HG03354 (cell line): Measurements from ENCODE around the gene RPL15.

Source experiments
- ATAC-seq: cut with Tn5 transposase; IDR thresholded peaks from one replicate; pipeline ENCODE4 v1.9.1; 2021; ENCODE audit warnings: mild to moderate bottlenecking; ENCODE audit not compliant: unreplicated experiment, poor library complexity, severe bottlenecking

RPL15 gene

GRCh38 chr3:23923786-23924185, 6.9 kb downstream of the RPL15 start:
- ATAC-seq: no peak

- no peak for ATAC-seq
Observed at GRCh38 chr3:23926246-23926645, 9.3 kb downstream of the RPL15 start.

GRCh38 chr3:23926736-23927135, 9.8 kb downstream of the RPL15 start:
- no peak for ATAC-seq

- ATAC-seq: no peak
Observed at GRCh38 chr3:23928524-23928923, 11.6 kb downstream of the RPL15 start.

GRCh38 chr3:23931597-23931996, 14.7 kb downstream of the RPL15 start:
- no peak for ATAC-seq

- no peak for ATAC-seq
Observed at GRCh38 chr3:23932571-23932970, 15.6 kb downstream of the RPL15 start.

GRCh38 chr3:23934253-23934652, 17.3 kb downstream of the RPL15 start:
- ATAC-seq: no peak

- no peak for ATAC-seq
Observed at GRCh38 chr3:23937296-23937695, 20.4 kb downstream of the RPL15 start.

GRCh38 chr3:23938688-23939087, 21.8 kb downstream of the RPL15 start:
- ATAC-seq: no peak

- no peak for ATAC-seq
Observed at GRCh38 chr3:23940775-23941174, 23.8 kb downstream of the RPL15 start.

GRCh38 chr3:23941440-23941839, 24.5 kb downstream of the RPL15 start:
- no peak for ATAC-seq

- ATAC-seq: no peak
Observed at GRCh38 chr3:23942546-23942945, 25.6 kb downstream of the RPL15 start.

GRCh38 chr3:23944007-23944783, 27.3 kb downstream of the RPL15 start:
- no peak for ATAC-seq

GRCh38 chr3:23944861-23945662, 28.1 kb downstream of the RPL15 start, which contains the start of gene NR1D2:
Gene NR1D2 (plus strand): TSS chr3:23945286. CDS start chr3:23945579, 293 bp downstream.
- peak; percentile 66 for ATAC-seq

GRCh38 chr3:23945663-23945912, 28.7 kb downstream of the RPL15 start:
- ATAC-seq: no peak

- ATAC-seq: peak; percentile 77
Observed at GRCh38 chr3:23945913-23946687, 29.2 kb downstream of the RPL15 start.

- ATAC-seq: no peak
Observed at GRCh38 chr3:23948761-23949160, 31.8 kb downstream of the RPL15 start.

GRCh38 chr3:23949784-23950183, 32.9 kb downstream of the RPL15 start:
- no peak for ATAC-seq

GRCh38 chr3:23950293-23950692, 33.4 kb downstream of the RPL15 start:
- ATAC-seq: peak; percentile 40

GRCh38 chr3:23952646-23953045, 35.7 kb downstream of the RPL15 start:
- peak; percentile 59 for ATAC-seq

- no peak for ATAC-seq
Observed at GRCh38 chr3:23953523-23953922, 36.6 kb downstream of the RPL15 start.
